Tibial nerve (tissue), 4 donors: ENCODE measurements around the gene IFNGR1. TPM values are rescaled to one million over a fixed set of nuclear protein-coding genes. Genes with fewer than 3 reads are reported as not detected.

Experiments
- DNase-seq, 2 donors: peaks; one replicate each; pipeline ENCODE4 v3.0.0-alpha.2; 2019; ENCODE audit warnings: low spot score in 2 of 2
- H3K27ac ChIP-seq, 4 donors: fragments of 200-600 bp; sonication (generic) in 3 of 4; one replicate each; pipeline ENCODE4 v1.5.1; 2017 to 2019; ENCODE audit warnings: mild to moderate bottlenecking in 1 of 4
- H3K27me3 ChIP-seq, 2 donors: fragments of 200-600 bp; sonication (generic) in 1 of 2; one replicate each; pipeline versions ENCODE4 v1.5.1 to v1.6.0; 2017 to 2019
- H3K36me3 ChIP-seq, 3 donors: fragments of 200-600 bp; sonication (generic); one replicate each; pipeline ENCODE4 v1.5.1; 2018 to 2019
- H3K4me1 ChIP-seq, 4 donors: fragments of 200-600 bp; sonication (generic) in 3 of 4; one replicate each; pipeline ENCODE4 v1.5.1; 2017 to 2019
- H3K4me3 ChIP-seq, 4 donors: fragments of 200-600 bp; sonication (generic) in 3 of 4; one replicate each; pipeline ENCODE4 v1.5.1; 2017 to 2019; ENCODE audit warnings: mild to moderate bottlenecking in 1 of 4, moderate library complexity in 1 of 4
- H3K9me3 ChIP-seq, 4 donors: fragments of 200-600 bp; sonication (generic) in 3 of 4; one replicate each; pipeline ENCODE4 v1.5.1; 2017 to 2019
- CTCF ChIP-seq, 5 experiments: fragments of 200-600 bp in 3 of 5; fragments of 450-650 bp in 2 of 5; sonication (generic) in 3 of 5; IDR thresholded peaks; one replicate each; pipeline ENCODE4 v1.5.1; 2016 to 2019; ENCODE audit warnings: antibody characterized with exemption in 5 of 5, mild to moderate bottlenecking in 3 of 5, moderate library complexity in 2 of 5
- EP300 ChIP-seq, 2 donors: sonication (generic); formaldehyde crosslinking; IDR thresholded peaks; one replicate each; pipeline ENCODE4 v1.6.1; 2017; ENCODE audit warnings: antibody characterized with exemption in 2 of 2, mild to moderate bottlenecking in 1 of 2
- POLR2A ChIP-seq, 2 donors: fragments of 450-650 bp; IDR thresholded peaks; one replicate each; pipeline ENCODE4 v1.6.1; 2017; ENCODE audit warnings: antibody characterized with exemption in 2 of 2, mild to moderate bottlenecking in 2 of 2, moderate library complexity in 2 of 2
- WGBS, 2 donors: methylation state at CpG; one replicate each; pipeline ENCODE4 v1.1.5; 2018; 5-methylcytosine and 5-hydroxymethylcytosine counted together
- total RNA-seq, 4 donors: library from RNA; depleted of rRNA; stranded (reverse); fragments of >200 nt; gene quantifications; one replicate each; pipeline ENCODE4 v1.1.0, GENCODE V29; 2016

Gene IFNGR1
- total RNA-seq, 4 donors from 2014 or later = 73.8 to 125 (median 97.8) TPM

GRCh38 chr6:137176729-137177128, 42.5 kb downstream of the IFNGR1 start:
- Histone ChIP-seq H3K36me3 (no peaks in the 10 kb centered on the region), H3K9me3 (peaks cover 0 to 6% (median 0%) of the 10 kb centered on the region in 4 donors), H3K27ac (no peak overlapping the region), H3K4me3 (no peak overlapping the region), H3K4me1 (no peaks in the 10 kb centered on the region), H3K27me3 (no peaks in the 10 kb centered on the region)
- WGBS, 2 donors = 94 to 95% methylated on average over 5 of the region's 5 CpGs
- TF ChIP-seq EP300 (IDR thresholded peaks at IDR 0.05) (no peak), CTCF (IDR thresholded peaks at IDR 0.05) (no peak), POLR2A (IDR thresholded peaks at IDR 0.05) (no peak)
- DNase-seq = no peak

GRCh38 chr6:137175868-137176245, 43.3 kb downstream of the IFNGR1 start:
- WGBS, 2 donors = 42 to 93% methylated on average over 1 of the region's 1 CpG

GRCh38 chr6:137175157-137175867, 43.9 kb downstream of the IFNGR1 start:
- no peak overlapping the region for H3K4me3 ChIP-seq
- H3K27ac ChIP-seq = no peak overlapping the region
- H3K4me1 ChIP-seq = peaks cover 0 to 3% (median 0%) of the 10 kb centered on the region in 4 donors
- H3K9me3 ChIP-seq = no peaks in the 10 kb centered on the region
- H3K36me3 ChIP-seq = no peaks in the 10 kb centered on the region
- DNase-seq = no peak
- WGBS, 2 donors = 39 to 45% methylated on average over 4 of the region's 4 CpGs
- no peaks in the 10 kb centered on the region for H3K27me3 ChIP-seq
- no peak for TF ChIP-seq POLR2A (IDR thresholded peaks at IDR 0.05)
- no peak for TF ChIP-seq EP300 (IDR thresholded peaks at IDR 0.05)

More at GRCh38 chr6:137175868-137176245, 43.3 kb downstream of the IFNGR1 start:
- no peak overlapping the region for H3K27ac ChIP-seq
- TF ChIP-seq EP300 (IDR thresholded peaks at IDR 0.05) (no peak), POLR2A (IDR thresholded peaks at IDR 0.05) (no peak), CTCF (IDR thresholded peaks at IDR 0.05) (no peak)
- no peak overlapping the region for H3K4me3 ChIP-seq
- no peaks in the 10 kb centered on the region for H3K27me3 ChIP-seq
- DNase-seq = no peak
- H3K4me1 ChIP-seq = peaks cover 0 to 3% (median 0%) of the 10 kb centered on the region in 4 donors
- H3K36me3 ChIP-seq = no peaks in the 10 kb centered on the region
- no peaks in the 10 kb centered on the region for H3K9me3 ChIP-seq

- no peaks in the 10 kb centered on the region for H3K9me3 ChIP-seq
- H3K27ac ChIP-seq = no peak within 1 kb of the TSS
- H3K4me1 ChIP-seq = peaks cover 0 to 3% (median 0%) of the 10 kb centered on the region in 4 donors
- no peak for DNase-seq
- H3K27me3 ChIP-seq = no peaks in the 10 kb centered on the region
- no peaks in the 10 kb centered on the region for H3K36me3 ChIP-seq
- TF ChIP-seq CTCF (IDR thresholded peaks at IDR 0.05) (no peak), EP300 (IDR thresholded peaks at IDR 0.05) (no peak), POLR2A (IDR thresholded peaks at IDR 0.05) (no peak)
- no peak within 1 kb of the TSS for H3K4me3 ChIP-seq
- 91 to 96% methylated on average over 4 of the region's 4 CpGs for WGBS, 2 donors
These were observed 45.7 kb downstream of the IFNGR1 start, which contains the start of gene IL22RA2 for GRCh38 chr6:137173501-137173900. IL22RA2 (minus strand) TSS chr6:137173644; CDS start chr6:137161749, 11,895 bp downstream.

GRCh38 chr6:137172734-137173431, 46.3 kb downstream of the IFNGR1 start:
- TF ChIP-seq POLR2A (IDR thresholded peaks at IDR 0.05) (no peak), CTCF (IDR thresholded peaks at IDR 0.05) (no peak), EP300 (IDR thresholded peaks at IDR 0.05) (no peak)
- H3K27me3 ChIP-seq = no peaks in the 10 kb centered on the region
- H3K27ac ChIP-seq = no peak overlapping the region
- H3K9me3 ChIP-seq = no peaks in the 10 kb centered on the region
- no peak overlapping the region for H3K4me3 ChIP-seq
- DNase-seq = no peak
- 97% methylated on average over 11 of the region's 11 CpGs for WGBS, 2 donors
- H3K4me1 ChIP-seq = peaks cover 0 to 3% (median 0%) of the 10 kb centered on the region in 4 donors
- H3K36me3 ChIP-seq = no peaks in the 10 kb centered on the region
